Fibroblast of mammary gland (primary cell): ENCODE results near the gene MEIOSIN.

Source experiments
- DNase-seq: peaks from one replicate; pipeline ENCODE4 v3.0.0-alpha.2; 2010; ENCODE audit warnings: low read depth
- H3K4me3 ChIP-seq: 2 replicates; pipeline ENCODE4 v1.5.1; 2011; ENCODE audit warnings: low read depth, mild to moderate bottlenecking, low read length, moderate library complexity; ENCODE audit not compliant: control insufficient read depth
- CTCF ChIP-seq: conservative IDR thresholded peaks from 2 replicates; pipeline ENCODE4 v1.5.1; 2011; ENCODE audit warnings: low read depth, low read length, inconsistent platforms; ENCODE audit not compliant: control insufficient read depth, insufficient read depth

The MEIOSIN gene

DNA sequence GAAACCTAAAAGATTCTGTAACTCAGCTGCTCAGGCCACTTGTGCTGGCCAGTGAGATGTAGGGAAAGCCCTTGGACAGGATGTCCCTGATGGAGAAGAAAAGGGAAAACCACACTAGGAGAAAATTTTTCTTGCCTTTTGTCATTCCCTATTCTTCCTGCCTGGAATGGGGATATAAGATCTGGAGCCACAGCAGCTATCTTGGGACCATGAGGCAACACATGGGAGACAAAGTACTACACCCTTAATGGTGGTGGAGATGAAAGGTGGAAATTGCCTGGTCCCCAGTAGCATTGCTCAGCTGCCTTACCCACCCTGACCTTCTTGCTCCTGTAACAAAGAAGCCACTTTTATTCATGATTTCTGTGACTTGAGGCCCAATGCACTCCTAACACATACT lies 72.5 kb downstream of the MEIOSIN start:
- no peak for DNase-seq
- TF ChIP-seq CTCF, result no peak
- H3K4me3 ChIP-seq, result no peak overlapping the region

DNA sequence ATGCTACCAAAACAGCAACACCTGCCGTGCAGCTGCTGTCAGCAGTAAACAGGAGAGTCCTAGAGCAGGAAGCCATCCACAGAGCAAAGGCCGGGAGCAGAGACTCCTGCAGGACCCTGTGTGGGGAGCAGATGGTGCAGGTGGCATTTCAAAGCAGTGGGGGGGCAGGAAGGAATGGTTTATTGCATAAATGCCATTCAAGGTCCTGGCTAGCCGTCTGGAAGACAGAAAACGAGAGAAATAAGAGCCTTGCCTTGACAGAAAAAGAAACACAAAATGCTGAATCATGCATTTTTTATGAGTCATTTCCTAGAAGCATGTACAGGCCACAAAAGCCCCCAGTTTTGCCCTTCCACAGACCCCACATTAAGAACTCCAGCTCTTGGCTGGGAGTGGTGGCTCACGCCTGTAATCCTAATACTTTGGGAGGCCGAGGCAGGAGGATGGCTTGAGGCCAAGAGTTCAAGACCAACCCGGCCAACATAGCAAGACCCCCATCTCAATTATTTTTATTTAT lies 76.5 kb downstream of the MEIOSIN start:
- H3K4me3 ChIP-seq, result no peak overlapping the region
- DNase-seq, result peak; percentile 71
- no peak for TF ChIP-seq CTCF

- no peak for TF ChIP-seq CTCF
- DNase-seq, result no peak
- no peak overlapping the region for H3K4me3 ChIP-seq
Measured at GRCh38 chr19:45812297-45812696, 79.1 kb downstream of the MEIOSIN start.
